ENCODE data around the gene PPRC1.

GRCh38 chr10:102198027-102198426 is 65.2 kb downstream of the PPRC1 start:
- TF ChIP-seq POLR2A (IDR thresholded peaks at IDR 0.05; ENCODE audit: low read depth, low read length) = no peak
- TF ChIP-seq CTCF (IDR thresholded peaks at IDR 0.05; ENCODE audit: extremely low read depth in 1 of 2, insufficient read depth in 1 of 2, low read depth in 1 of 2, low read length in 2 of 2) = no peak
- no peak for TF ChIP-seq EZH2 (IDR thresholded peaks at IDR 0.05; ENCODE audit: borderline replicate concordance, low read depth, low read length, severe bottlenecking)
- TF ChIP-seq, protein P1, sequence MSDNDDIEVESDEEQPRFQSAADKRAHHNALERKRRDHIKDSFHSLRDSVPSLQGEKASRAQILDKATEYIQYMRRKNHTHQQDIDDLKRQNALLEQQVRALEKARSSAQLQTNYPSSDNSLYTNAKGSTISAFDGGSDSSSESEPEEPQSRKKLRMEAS (IDR thresholded peaks at IDR 0.05; ENCODE audit: insufficient read depth, insufficient read length) = no peak
- no peak for TF ChIP-seq POLR2AphosphoS5 (IDR thresholded peaks at IDR 0.05; ENCODE audit: insufficient read depth, low read depth, low read length)

Measured in endothelial cell of umbilical vein (primary cell).